ENCODE data around the gene ID1. TPM values are rescaled to one million over a fixed set of nuclear protein-coding genes. Genes with fewer than 3 reads are reported as not detected.

ID1 gene
- 71.6 and 73.9 TPM in 2 replicates for total RNA-seq (2014; rRNA removed; shearing (Covaris generic))

- Histone ChIP-seq H3K36me3 (peaks cover 4% of the 10 kb centered on the region; the same call in 1 of the 2 replicates), H3K27ac (peak within 1 kb of the TSS; percentile 97), H3K27me3 (no peaks in the 10 kb centered on the region), H3K9me3 (replicated peaks) (no peaks in the 10 kb centered on the region), H3K4me3 (peak within 1 kb of the TSS; percentile 74), H3K4me1 (peaks cover 33% of the 10 kb centered on the region)
- peak; percentile 99 for DNase-seq
These were observed at the start of gene ID1 for GRCh38 chr20:31605031-31605901. Gene ID1 (plus strand): TSS chr20:31605289. CDS start chr20:31605388, 99 bp downstream.

- no peak for DNase-seq
- Histone ChIP-seq H3K27ac (no peak overlapping the region), H3K4me3 (no peak overlapping the region), H3K4me1 (peaks cover 18% of the 10 kb centered on the region), H3K9me3 (replicated peaks) (no peaks in the 10 kb centered on the region), H3K27me3 (no peaks in the 10 kb centered on the region), H3K36me3 (peaks cover 43% of the 10 kb centered on the region)
These were observed 45.4 kb upstream of the ID1 start for GRCh38 chr20:31559704-31560093.

- H3K36me3 ChIP-seq, result peaks cover 38% of the 10 kb centered on the region
- no peak overlapping the region for H3K4me3 ChIP-seq
- peak overlapping the region; percentile 44 for H3K27ac ChIP-seq
- peak; percentile 72 to 80 for DNase-seq
- no peaks in the 10 kb centered on the region for H3K9me3 ChIP-seq (replicated peaks)
- no peaks in the 10 kb centered on the region for H3K27me3 ChIP-seq
- peaks cover 18% of the 10 kb centered on the region for H3K4me1 ChIP-seq
These were observed 44.9 kb upstream of the ID1 start for GRCh38 chr20:31560094-31560745.

- no peaks in the 10 kb centered on the region for H3K27me3 ChIP-seq
- H3K27ac ChIP-seq, result peak overlapping the region; percentile 44
- H3K36me3 ChIP-seq, result peaks cover 38% of the 10 kb centered on the region
- peaks cover 18% of the 10 kb centered on the region for H3K4me1 ChIP-seq
- no peaks in the 10 kb centered on the region for H3K9me3 ChIP-seq (replicated peaks)
- DNase-seq, result no peak
- no peak overlapping the region for H3K4me3 ChIP-seq
These were observed 44.1 kb upstream of the ID1 start for GRCh38 chr20:31560746-31561598.

- H3K27ac ChIP-seq, result no peak overlapping the region
- H3K27me3 ChIP-seq, result no peaks in the 10 kb centered on the region
- no peak for DNase-seq
- H3K9me3 ChIP-seq (replicated peaks), result no peaks in the 10 kb centered on the region
- peaks cover 40% of the 10 kb centered on the region for H3K36me3 ChIP-seq
- no peak overlapping the region for H3K4me3 ChIP-seq
- peaks cover 18% of the 10 kb centered on the region for H3K4me1 ChIP-seq
These were observed 42.8 kb upstream of the ID1 start for GRCh38 chr20:31562241-31562640.

- Histone ChIP-seq H3K9me3 (replicated peaks) (no peaks in the 10 kb centered on the region), H3K27ac (no peak overlapping the region), H3K4me3 (no peak overlapping the region), H3K36me3 (peaks cover 41% of the 10 kb centered on the region), H3K4me1 (peaks cover 18% of the 10 kb centered on the region), H3K27me3 (no peaks in the 10 kb centered on the region)
- no peak for DNase-seq
These were observed 40.8 kb upstream of the ID1 start for GRCh38 chr20:31564284-31564683.

- DNase-seq, result no peak
- Histone ChIP-seq H3K36me3 (peaks cover 40% of the 10 kb centered on the region), H3K4me3 (no peak overlapping the region), H3K4me1 (peaks cover 18% of the 10 kb centered on the region; the same call in 1 of the 2 replicates), H3K27me3 (no peaks in the 10 kb centered on the region), H3K9me3 (replicated peaks) (no peaks in the 10 kb centered on the region), H3K27ac (no peak overlapping the region)
These were observed 39.3 kb upstream of the ID1 start for GRCh38 chr20:31565699-31566318.

GRCh38 chr20:31566319-31566657 is 38.8 kb upstream of the ID1 start:
- H3K4me1 ChIP-seq, result peaks cover 16% of the 10 kb centered on the region; the same call in 1 of the 2 replicates
- DNase-seq, result no peak
- peaks cover 35% of the 10 kb centered on the region for H3K36me3 ChIP-seq
- H3K9me3 ChIP-seq (replicated peaks), result no peaks in the 10 kb centered on the region
- H3K27me3 ChIP-seq, result no peaks in the 10 kb centered on the region
- no peak overlapping the region for H3K27ac ChIP-seq
- no peak overlapping the region for H3K4me3 ChIP-seq

- Histone ChIP-seq H3K4me1 (peaks cover 11% of the 10 kb centered on the region; the same call in 1 of the 2 replicates), H3K27me3 (no peaks in the 10 kb centered on the region), H3K9me3 (replicated peaks) (no peaks in the 10 kb centered on the region), H3K4me3 (no peak overlapping the region), H3K27ac (no peak overlapping the region), H3K36me3 (peaks cover 30% of the 10 kb centered on the region)
- no peak for DNase-seq
These were observed 38.3 kb upstream of the ID1 start for GRCh38 chr20:31566658-31567379.

GRCh38 chr20:31567380-31567720 is 37.7 kb upstream of the ID1 start:
- Histone ChIP-seq H3K9me3 (replicated peaks) (no peaks in the 10 kb centered on the region), H3K4me3 (no peak overlapping the region), H3K27ac (no peak overlapping the region), H3K4me1 (peaks cover 11% of the 10 kb centered on the region), H3K27me3 (no peaks in the 10 kb centered on the region), H3K36me3 (peaks cover 25% of the 10 kb centered on the region)
- no peak for DNase-seq

- Histone ChIP-seq H3K4me1 (peaks cover 13% of the 10 kb centered on the region), H3K27ac (no peak overlapping the region)
- DNase-seq, result no peak
These were observed 36.9 kb upstream of the ID1 start for GRCh38 chr20:31568041-31568731.

GRCh38 chr20:31568773-31569162 is 36.3 kb upstream of the ID1 start:
- H3K36me3 ChIP-seq, result peaks cover 12% of the 10 kb centered on the region
- H3K9me3 ChIP-seq (replicated peaks), result no peaks in the 10 kb centered on the region
- no peak for DNase-seq
- no peak overlapping the region for H3K27ac ChIP-seq
- H3K4me1 ChIP-seq, result peaks cover 15% of the 10 kb centered on the region
- no peak overlapping the region for H3K4me3 ChIP-seq
- H3K27me3 ChIP-seq, result no peaks in the 10 kb centered on the region

More at GRCh38 chr20:31568041-31568731, 36.9 kb upstream of the ID1 start:
- Histone ChIP-seq H3K9me3 (replicated peaks) (no peaks in the 10 kb centered on the region), H3K27me3 (no peaks in the 10 kb centered on the region), H3K4me3 (no peak overlapping the region), H3K36me3 (peaks cover 18% of the 10 kb centered on the region)

GRCh38 chr20:31569163-31570020 is 35.7 kb upstream of the ID1 start:
- DNase-seq, result peak; percentile 69 to 83
- Histone ChIP-seq H3K9me3 (replicated peaks) (no peaks in the 10 kb centered on the region), H3K27ac (no peak overlapping the region), H3K27me3 (no peaks in the 10 kb centered on the region), H3K4me1 (peaks cover 20% of the 10 kb centered on the region), H3K36me3 (peaks cover 7% of the 10 kb centered on the region; the same call in 1 of the 2 replicates), H3K4me3 (no peak overlapping the region)

Measured in SJCRH30 (cell line).